MM.1S (cell line): ENCODE results near the gene KCNK10.

ENCODE experiments used
- CTCF ChIP-seq: fragments of 300-600 bp; sonication (generic); IDR thresholded peaks from 2 replicates; pipeline ENCODE4 v1.5.1; 2016; ENCODE audit warnings: antibody characterized with exemption, low read length, mixed read lengths
- EZH2 ChIP-seq: fragments of 300-600 bp; sonication (generic); optimal IDR thresholded peaks from 2 replicates; pipeline ENCODE3; 2017; ENCODE audit warnings: low read depth, mild to moderate bottlenecking, antibody characterized with exemption, low read length, mixed read lengths
- EZH2phosphoT487 ChIP-seq: fragments of 300-600 bp; sonication (generic); IDR thresholded peaks from 2 replicates; pipeline ENCODE4 v1.6.1; 2018; ENCODE audit warnings: antibody characterized with exemption, low read length

- no peak for TF ChIP-seq CTCF
- TF ChIP-seq EZH2phosphoT487: no peak
- TF ChIP-seq EZH2: no peak
These were observed 88.6 kb downstream of the KCNK10 start for GRCh38 chr14:88234442-88234841.
